ENCODE results near the gene RPP14. TPM values are rescaled to one million over a fixed set of nuclear protein-coding genes. Genes with fewer than 3 reads are reported as not detected.

RPP14 gene
- total RNA-seq, 2 donors from 2014 or later = 22.0 to 23.6 TPM

GRCh38 chr3:58291671-58292338, 14.2 kb upstream of the RPP14 start:
- no peak for DNase-seq
- Mint-ChIP-seq H3K4me1 (no peaks in the 10 kb centered on the region), H3K27me3 (ENCODE audit: insufficient read depth) (no peaks in the 10 kb centered on the region), H3K9me3 (peaks cover 31% of the 10 kb centered on the region), H3K27ac (no peak overlapping the region), H3K4me3 (no peak overlapping the region), H3K36me3 (ENCODE audit: low read depth) (peaks cover 48% of the 10 kb centered on the region)
- H3K4me1 ChIP-seq (ENCODE audit: control insufficient read depth, insufficient read depth, low read length) = no peaks in the 10 kb centered on the region
- H3K27ac ChIP-seq (ENCODE audit: low read depth, low read length) = no peak overlapping the region
- no peak overlapping the region for H3K4me3 ChIP-seq (ENCODE audit: low read length)
- no peak overlapping the region for H3K9ac ChIP-seq (ENCODE audit: extremely low read depth, low read length, poor library complexity, severe bottlenecking)
- no peaks in the 10 kb centered on the region for H3K27me3 ChIP-seq (ENCODE audit: control insufficient read depth, insufficient read depth, low read length, poor library complexity, severe bottlenecking)
- 81 to 82% methylated on average over 8 to 9 of the region's 9 CpGs for WGBS, 2 experiments (ENCODE audit: insufficient coverage in 1 of 2, insufficient read length in 1 of 2)
- H3K9me3 ChIP-seq (ENCODE audit: control insufficient read depth, low read length) = no peaks in the 10 kb centered on the region
- no peaks in the 10 kb centered on the region for H3K36me3 ChIP-seq (ENCODE audit: control insufficient read depth, insufficient read depth, low read length)
- no peak for TF ChIP-seq CTCF (conservative IDR thresholded peaks at IDR 0.05)

GRCh38 chr3:58292866-58293265, 13.2 kb upstream of the RPP14 start:
- H3K9me3 Mint-ChIP-seq = peaks cover 31% of the 10 kb centered on the region
- Histone ChIP-seq H3K36me3 (ENCODE audit: control insufficient read depth, insufficient read depth, low read length) (no peaks in the 10 kb centered on the region), H3K4me3 (ENCODE audit: low read length) (no peak overlapping the region), H3K9me3 (ENCODE audit: control insufficient read depth, low read length) (no peaks in the 10 kb centered on the region), H3K9ac (ENCODE audit: extremely low read depth, low read length, poor library complexity, severe bottlenecking) (no peak overlapping the region), H3K27me3 (ENCODE audit: control insufficient read depth, insufficient read depth, low read length, poor library complexity, severe bottlenecking) (no peaks in the 10 kb centered on the region), H3K4me1 (ENCODE audit: control insufficient read depth, insufficient read depth, low read length) (no peaks in the 10 kb centered on the region), H3K27ac (ENCODE audit: low read depth, low read length) (no peak overlapping the region)
- DNase-seq = no peak
- TF ChIP-seq CTCF (conservative IDR thresholded peaks at IDR 0.05) = no peak
- no peak overlapping the region for H3K4me3 Mint-ChIP-seq
- no peak overlapping the region for H3K27ac Mint-ChIP-seq
- H3K27me3 Mint-ChIP-seq (ENCODE audit: insufficient read depth) = no peaks in the 10 kb centered on the region
- H3K36me3 Mint-ChIP-seq (ENCODE audit: low read depth) = peaks cover 43% of the 10 kb centered on the region
- 89 to 100% methylated on average over 6 to 10 of the region's 10 CpGs for WGBS, 2 experiments (ENCODE audit: insufficient coverage in 1 of 2, insufficient read length in 1 of 2)
- no peaks in the 10 kb centered on the region for H3K4me1 Mint-ChIP-seq

- H3K36me3 Mint-ChIP-seq (ENCODE audit: low read depth) = peaks cover 36% of the 10 kb centered on the region
- H3K27ac ChIP-seq (ENCODE audit: low read depth, low read length) = no peak overlapping the region
- H3K27ac Mint-ChIP-seq = no peak overlapping the region
- no peaks in the 10 kb centered on the region for H3K27me3 ChIP-seq (ENCODE audit: control insufficient read depth, insufficient read depth, low read length, poor library complexity, severe bottlenecking)
- H3K9ac ChIP-seq (ENCODE audit: extremely low read depth, low read length, poor library complexity, severe bottlenecking) = no peak overlapping the region
- no peaks in the 10 kb centered on the region for H3K27me3 Mint-ChIP-seq (ENCODE audit: insufficient read depth)
- H3K4me1 ChIP-seq (ENCODE audit: control insufficient read depth, insufficient read depth, low read length) = no peaks in the 10 kb centered on the region
- 56 to 82% methylated on average over 2 to 9 of the region's 9 CpGs for WGBS, 2 experiments (ENCODE audit: insufficient coverage in 1 of 2, insufficient read length in 1 of 2)
- H3K9me3 ChIP-seq (ENCODE audit: control insufficient read depth, low read length) = no peaks in the 10 kb centered on the region
- no peak overlapping the region for H3K4me3 ChIP-seq (ENCODE audit: low read length)
- peaks cover 27% of the 10 kb centered on the region for H3K9me3 Mint-ChIP-seq
- no peak for DNase-seq
- no peaks in the 10 kb centered on the region for H3K4me1 Mint-ChIP-seq
- TF ChIP-seq CTCF (conservative IDR thresholded peaks at IDR 0.05) = no peak
- no peak overlapping the region for H3K4me3 Mint-ChIP-seq
- H3K36me3 ChIP-seq (ENCODE audit: control insufficient read depth, insufficient read depth, low read length) = no peaks in the 10 kb centered on the region
Measured at GRCh38 chr3:58293516-58293915, 12.5 kb upstream of the RPP14 start.
